A673 (cell line): ENCODE measurements around the gene FREY1.

Source experiments
- EZH2 ChIP-seq: fragments of 200-600 bp; sonication (generic); IDR thresholded peaks from 2 replicates; pipeline ENCODE4 v1.6.1; 2017; ENCODE audit warnings: borderline replicate concordance, low read depth, mild to moderate bottlenecking, mixed read lengths, antibody characterized with exemption, low read length; ENCODE audit not compliant: poor library complexity, severe bottlenecking
- TF ChIP-seq, protein P1 (sequence below): fragments of 300-800, 200-600 bp; sonication (generic); conservative IDR thresholded peaks from 2 replicates; pipeline ENCODE4 v1.5.1; 2017; ENCODE audit warnings: low read depth, mild to moderate bottlenecking, antibody characterized with exemption, low read length, moderate library complexity, mixed read lengths

DNA sequence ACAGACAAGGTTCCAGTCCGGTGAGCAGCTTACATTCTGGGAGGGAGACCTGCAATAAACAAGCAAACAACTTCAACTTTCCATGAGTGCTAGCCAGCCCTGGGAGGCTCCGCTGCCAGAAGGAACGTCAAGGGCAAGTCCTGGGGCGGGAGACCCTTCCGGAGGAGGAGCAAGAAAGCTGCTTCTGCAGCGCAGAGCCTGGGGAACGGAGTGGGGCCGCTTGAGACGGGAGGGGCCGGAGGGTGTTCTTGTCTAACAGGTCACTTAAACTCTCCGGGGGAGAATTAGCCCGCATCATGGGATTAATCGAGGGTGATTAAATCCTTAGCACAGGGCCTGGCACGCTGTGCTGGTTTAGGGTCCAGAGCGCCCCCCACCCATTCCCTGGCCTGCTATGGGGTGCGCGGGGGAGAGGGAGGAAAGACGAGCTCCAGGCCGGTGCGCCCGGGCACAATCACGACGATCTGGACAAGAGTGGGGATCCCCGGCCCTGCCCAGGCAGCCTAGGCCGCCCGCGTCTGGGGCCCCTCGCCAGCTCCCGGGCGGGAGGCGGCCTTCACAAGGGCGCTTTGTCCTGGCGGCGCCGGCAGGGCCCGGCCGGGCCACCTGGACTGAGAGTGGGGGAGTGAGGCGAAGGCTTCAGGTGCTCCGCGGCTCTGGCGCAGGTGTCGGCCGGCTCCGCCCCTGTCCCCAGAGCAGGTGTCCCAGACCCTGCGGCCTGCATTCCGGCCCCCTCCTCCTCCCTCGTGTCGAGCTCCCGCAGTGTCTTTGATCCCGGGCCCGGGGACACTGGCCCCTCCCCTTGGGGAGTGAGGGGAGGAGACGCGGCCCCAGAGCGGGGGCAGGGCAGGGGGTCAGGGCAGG lies 14.7 kb upstream of the FREY1 start:
- TF ChIP-seq, protein P1, sequence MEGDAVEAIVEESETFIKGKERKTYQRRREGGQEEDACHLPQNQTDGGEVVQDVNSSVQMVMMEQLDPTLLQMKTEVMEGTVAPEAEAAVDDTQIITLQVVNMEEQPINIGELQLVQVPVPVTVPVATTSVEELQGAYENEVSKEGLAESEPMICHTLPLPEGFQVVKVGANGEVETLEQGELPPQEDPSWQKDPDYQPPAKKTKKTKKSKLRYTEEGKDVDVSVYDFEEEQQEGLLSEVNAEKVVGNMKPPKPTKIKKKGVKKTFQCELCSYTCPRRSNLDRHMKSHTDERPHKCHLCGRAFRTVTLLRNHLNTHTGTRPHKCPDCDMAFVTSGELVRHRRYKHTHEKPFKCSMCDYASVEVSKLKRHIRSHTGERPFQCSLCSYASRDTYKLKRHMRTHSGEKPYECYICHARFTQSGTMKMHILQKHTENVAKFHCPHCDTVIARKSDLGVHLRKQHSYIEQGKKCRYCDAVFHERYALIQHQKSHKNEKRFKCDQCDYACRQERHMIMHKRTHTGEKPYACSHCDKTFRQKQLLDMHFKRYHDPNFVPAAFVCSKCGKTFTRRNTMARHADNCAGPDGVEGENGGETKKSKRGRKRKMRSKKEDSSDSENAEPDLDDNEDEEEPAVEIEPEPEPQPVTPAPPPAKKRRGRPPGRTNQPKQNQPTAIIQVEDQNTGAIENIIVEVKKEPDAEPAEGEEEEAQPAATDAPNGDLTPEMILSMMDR: no peak
- no peak for TF ChIP-seq EZH2
